GM12864 (cell line): ENCODE results near the gene WNT11.
A peak's percentile ranks its signal among the peaks of the same experiment; 100 is the strongest.

Experiments used
- DNase-seq: peaks from one replicate; pipeline ENCODE4 v3.0.0-alpha.2; 2011; ENCODE audit warnings: low read depth
- H3K4me3 ChIP-seq: 2 replicates; pipeline ENCODE4 v1.5.1; 2011; ENCODE audit warnings: mild to moderate bottlenecking, low read depth, low read length, control low read depth
- CTCF ChIP-seq: IDR thresholded peaks from 2 replicates; pipeline ENCODE4 v1.5.1; 2011; ENCODE audit warnings: low read depth, mild to moderate bottlenecking, moderate library complexity, low read length, control low read depth, inconsistent platforms; ENCODE audit errors: missing control alignments

Gene WNT11

GRCh38 chr11:76237914-76238313 lies 31.6 kb upstream of the WNT11 start:
- no peak overlapping the region for H3K4me3 ChIP-seq
- no peak for TF ChIP-seq CTCF
- DNase-seq = no peak

DNA sequence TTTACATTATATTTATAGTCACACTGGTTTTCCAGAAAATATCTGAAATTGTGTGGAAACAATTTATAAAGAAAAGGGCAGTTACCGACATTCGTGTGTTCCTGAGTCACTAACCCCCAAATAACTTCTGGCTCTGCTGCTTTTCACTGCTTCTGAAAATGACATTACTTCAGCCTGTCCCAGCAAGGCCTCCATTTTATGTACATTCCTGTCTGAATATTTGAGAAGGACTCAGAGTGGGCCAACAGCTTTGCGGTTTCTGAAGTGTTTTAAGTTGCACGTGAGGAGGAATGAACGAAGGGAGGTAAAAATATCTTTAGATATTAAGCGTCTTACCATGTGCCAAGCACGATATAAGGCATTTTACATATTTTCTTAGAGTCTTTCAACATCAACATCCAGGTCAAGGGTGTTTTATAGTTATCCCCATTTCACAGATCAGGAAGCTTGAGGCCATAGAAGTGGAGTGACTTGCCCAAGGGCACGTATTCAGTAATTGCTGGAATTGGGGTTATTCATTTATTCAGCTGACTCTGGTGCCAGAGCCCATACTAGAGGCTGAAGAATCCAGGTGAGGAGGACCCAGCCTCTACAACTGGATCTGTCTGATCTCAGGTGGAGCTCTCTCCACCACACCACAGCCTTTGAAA lies 30.8 kb upstream of the WNT11 start:
- DNase-seq = no peak
- TF ChIP-seq CTCF = no peak
- H3K4me3 ChIP-seq = no peak overlapping the region

DNA sequence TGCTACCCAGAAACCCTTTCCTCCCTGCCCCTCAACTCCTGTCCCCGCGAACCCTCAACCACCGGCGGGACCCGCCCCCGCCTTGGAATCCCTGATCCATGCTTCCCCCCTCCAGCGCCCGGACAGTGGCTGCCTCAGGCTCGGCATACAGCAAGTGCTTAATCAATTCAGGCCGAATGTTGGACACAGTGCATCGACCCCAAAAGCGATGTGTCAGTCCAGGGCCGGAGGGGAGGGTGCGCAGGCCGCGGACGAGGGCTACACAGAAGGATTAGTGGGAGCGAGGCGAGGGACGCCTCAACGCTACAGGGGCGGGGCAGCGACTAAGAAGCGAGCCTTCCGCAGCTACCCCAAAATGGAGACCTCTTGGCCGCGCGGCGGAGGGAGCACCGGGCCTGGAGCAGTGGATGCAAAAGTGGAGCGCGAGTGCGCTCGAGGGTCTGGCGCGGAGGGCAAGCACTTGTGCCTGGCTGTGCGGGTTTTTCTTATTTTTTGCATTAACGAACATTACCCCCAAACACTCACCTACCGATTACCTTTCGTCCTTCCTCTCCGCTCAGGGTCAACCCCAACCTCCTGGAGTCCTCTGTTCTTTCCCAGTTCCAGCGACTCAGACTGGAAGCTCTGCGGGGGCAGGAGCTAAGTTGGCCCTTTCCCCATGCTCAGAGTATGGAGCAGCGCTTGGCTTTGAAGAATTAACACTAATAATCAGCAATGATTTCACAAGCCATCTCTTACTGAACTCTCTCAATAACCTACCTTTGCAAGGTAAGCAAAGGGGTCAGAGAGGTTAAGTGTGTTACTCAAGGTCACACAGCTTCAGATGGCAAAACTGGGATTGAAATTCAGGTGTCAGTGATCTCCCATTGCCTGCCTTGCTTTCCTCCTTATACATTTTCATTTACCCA lies 30.0 kb upstream of the WNT11 start:
- DNase-seq = no peak
- peak overlapping the region; percentile 66 for H3K4me3 ChIP-seq
- TF ChIP-seq CTCF = no peak

- TF ChIP-seq CTCF = no peak
- DNase-seq = peak; percentile 75
- peak overlapping the region; percentile 66 for H3K4me3 ChIP-seq
These were observed 29.2 kb upstream of the WNT11 start for GRCh38 chr11:76235233-76236091.

- H3K4me3 ChIP-seq = peak overlapping the region; percentile 66
- TF ChIP-seq CTCF = peak; percentile 16
- DNase-seq = peak; percentile 41
These were observed 28.3 kb upstream of the WNT11 start for GRCh38 chr11:76234416-76235232.

- no peak for TF ChIP-seq CTCF
- no peak for DNase-seq
- H3K4me3 ChIP-seq = peak overlapping the region; percentile 66; the same call in 1 of the 2 replicates
These were observed 27.7 kb upstream of the WNT11 start for GRCh38 chr11:76234021-76234415.
